GM12891 (cell line): ENCODE results near the gene KIF26A.

Source experiments
- DNase-seq: peaks from one replicate; pipeline ENCODE4 v3.0.0; 2011; ENCODE audit warnings: low spot score; ENCODE audit not compliant: insufficient read length
- FAIRE-seq: peaks from 2 replicates; lab custom pipeline; 2011; peaks lifted over from hg19 to GRCh38; lab: Jason Lieb, UNC
- PAX5 ChIP-seq: IDR thresholded peaks from 2 replicates; pipeline ENCODE4 v1.6.1; 2011; ENCODE audit warnings: low read length, moderate library complexity, mild to moderate bottlenecking; ENCODE audit not compliant: insufficient read depth, severe bottlenecking
- POLR2A ChIP-seq: IDR thresholded peaks from 2 replicates; pipeline ENCODE4 v1.6.1; 2011; ENCODE audit warnings: low read depth, low read length, control low read depth
- POLR2AphosphoS5 ChIP-seq: IDR thresholded peaks from 2 replicates; pipeline ENCODE4 v1.6.1; 2011; ENCODE audit warnings: low read depth, low read length, control low read depth
- POU2F2 ChIP-seq: IDR thresholded peaks from 2 replicates; pipeline ENCODE4 v1.6.1; 2011; ENCODE audit warnings: low read depth, mild to moderate bottlenecking, control low read depth, low read length, moderate library complexity
- SPI1 ChIP-seq: IDR thresholded peaks from 2 replicates; pipeline ENCODE4 v1.6.1; 2011; ENCODE audit warnings: low read depth, low read length, control low read depth
- TAF1 ChIP-seq: IDR thresholded peaks from 2 replicates; pipeline ENCODE4 v1.6.1; 2011; ENCODE audit warnings: low read depth, low read length, control low read depth

KIF26A gene

DNA sequence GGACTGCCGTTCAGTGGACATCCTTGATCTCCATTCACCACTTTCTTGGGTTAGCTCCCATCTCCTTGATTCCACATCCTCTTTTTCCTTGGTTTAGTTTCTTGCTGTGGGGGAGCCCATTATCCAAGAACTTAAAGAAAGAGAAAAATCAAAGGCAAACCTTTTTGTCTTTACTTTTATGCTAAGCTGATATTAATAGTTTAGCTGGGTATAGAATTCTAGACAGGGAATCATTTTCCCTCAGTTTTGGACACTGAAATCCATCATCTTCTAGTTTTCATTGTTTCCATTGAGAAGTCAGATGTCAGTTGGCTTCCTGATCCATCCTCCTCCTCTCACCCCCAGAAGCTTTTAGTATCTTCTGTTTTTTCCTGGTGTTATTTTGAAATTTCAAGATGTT is 8.8 kb upstream of the KIF26A start:
- FAIRE-seq (no peak), DNase-seq (no peak)
- TF ChIP-seq SPI1, result no peak
- no peak for TF ChIP-seq PAX5
- TF ChIP-seq POLR2AphosphoS5, result no peak
- no peak for TF ChIP-seq POLR2A
- no peak for TF ChIP-seq TAF1
- no peak for TF ChIP-seq POU2F2

DNA sequence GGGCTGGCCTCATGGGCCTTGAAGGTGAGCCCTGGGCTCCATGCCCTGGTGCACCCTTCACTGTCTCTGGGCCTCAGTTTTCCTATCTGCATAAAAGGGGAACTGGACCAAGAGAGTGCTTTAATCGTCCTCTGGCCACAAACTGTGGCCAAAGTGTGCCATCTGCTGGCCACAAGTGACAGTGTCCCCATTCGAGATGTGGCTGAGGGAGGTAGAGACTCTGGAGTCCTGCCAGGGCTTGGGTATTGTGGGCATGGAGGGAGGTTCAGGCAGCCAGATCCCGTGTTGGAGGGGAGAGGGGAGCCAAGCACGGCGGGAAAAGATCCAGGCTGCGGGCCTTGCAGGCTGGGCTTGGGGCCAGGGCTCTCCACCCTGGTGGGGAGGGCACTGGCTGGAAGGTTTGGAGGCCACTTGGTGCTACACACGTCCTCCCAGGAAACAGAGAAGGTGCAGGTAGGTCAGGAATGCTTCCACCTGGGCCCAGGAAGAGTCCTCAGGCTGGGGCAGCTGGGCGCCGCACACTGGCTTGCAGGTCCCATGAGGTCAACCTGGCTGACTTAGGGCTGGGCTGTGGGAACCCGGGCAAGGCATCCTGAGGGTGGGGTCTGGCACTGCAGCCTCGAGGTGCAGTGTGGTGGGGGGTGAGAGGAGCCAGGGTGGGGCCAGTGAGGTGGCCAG is 7.3 kb upstream of the KIF26A start:
- DNase-seq (no peak), FAIRE-seq (peak; percentile 66)
- TF ChIP-seq PAX5 (no peak), POU2F2 (no peak), POLR2AphosphoS5 (no peak), TAF1 (no peak), SPI1 (peak; percentile 79), POLR2A (no peak)

DNA sequence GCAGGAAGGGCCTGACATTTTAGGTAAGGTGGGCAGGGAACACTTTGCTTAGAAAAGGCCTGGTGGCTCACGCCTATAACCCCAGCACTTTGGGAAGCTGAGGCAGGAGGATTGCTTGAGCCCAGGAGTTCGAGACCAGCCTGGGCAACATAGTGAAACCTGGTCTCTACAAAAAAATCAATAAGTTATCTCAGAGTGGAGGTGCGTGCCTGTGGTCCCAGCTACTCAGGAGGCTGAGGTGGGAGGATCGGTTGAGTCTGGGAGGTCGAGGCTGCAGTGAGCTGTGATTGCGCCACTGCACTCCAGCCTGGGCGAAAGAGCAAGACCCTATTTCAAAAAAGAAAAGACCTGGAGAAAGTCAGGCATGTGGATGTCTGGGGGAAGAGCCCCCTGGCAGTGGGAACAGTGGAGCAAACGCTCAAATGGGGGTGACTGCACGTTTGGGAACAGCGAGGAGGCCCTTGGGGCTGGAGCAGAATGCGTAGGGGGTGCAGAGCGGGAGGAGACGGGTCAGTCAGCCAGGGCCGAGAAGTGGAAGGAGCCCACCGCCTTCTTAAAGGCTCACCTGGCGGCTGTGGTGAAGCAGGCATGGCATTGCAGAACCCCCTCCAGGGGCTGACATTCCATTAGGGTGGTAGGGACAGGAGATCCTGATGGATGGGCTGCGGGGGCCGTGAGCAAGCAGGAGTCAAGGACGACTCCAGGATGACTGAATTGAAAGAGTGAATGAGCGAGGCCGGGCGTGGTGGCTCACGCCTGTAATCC is 6.2 kb upstream of the KIF26A start:
- FAIRE-seq (no peak), DNase-seq (no peak)
- TF ChIP-seq SPI1, result no peak
- TF ChIP-seq POU2F2, result no peak
- TF ChIP-seq POLR2A, result no peak
- no peak for TF ChIP-seq POLR2AphosphoS5
- TF ChIP-seq TAF1, result no peak
- no peak for TF ChIP-seq PAX5

DNA sequence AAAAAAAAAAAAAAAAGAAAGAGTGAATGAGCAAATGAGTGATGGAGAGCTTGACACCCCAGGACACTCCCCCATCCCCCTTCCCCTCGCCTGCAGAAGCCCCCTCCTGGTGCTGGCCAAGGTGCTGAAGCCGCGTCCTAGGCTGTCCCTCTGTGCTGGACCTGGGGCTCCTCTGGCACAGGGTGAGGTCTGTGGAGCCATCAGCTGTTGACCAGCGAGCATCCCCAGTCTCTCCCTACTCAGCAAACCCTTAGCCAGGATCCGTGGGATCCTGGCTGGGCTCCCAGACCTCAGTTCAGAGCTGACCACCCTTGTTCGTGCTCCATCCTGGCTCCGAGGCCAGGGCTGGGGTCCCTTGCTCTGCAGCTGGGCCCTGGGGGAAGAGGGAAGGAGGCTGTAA is 5.4 kb upstream of the KIF26A start:
- TF ChIP-seq POLR2AphosphoS5 (no peak), POU2F2 (no peak)
- no peak for DNase-seq
- FAIRE-seq, result no peak

DNA sequence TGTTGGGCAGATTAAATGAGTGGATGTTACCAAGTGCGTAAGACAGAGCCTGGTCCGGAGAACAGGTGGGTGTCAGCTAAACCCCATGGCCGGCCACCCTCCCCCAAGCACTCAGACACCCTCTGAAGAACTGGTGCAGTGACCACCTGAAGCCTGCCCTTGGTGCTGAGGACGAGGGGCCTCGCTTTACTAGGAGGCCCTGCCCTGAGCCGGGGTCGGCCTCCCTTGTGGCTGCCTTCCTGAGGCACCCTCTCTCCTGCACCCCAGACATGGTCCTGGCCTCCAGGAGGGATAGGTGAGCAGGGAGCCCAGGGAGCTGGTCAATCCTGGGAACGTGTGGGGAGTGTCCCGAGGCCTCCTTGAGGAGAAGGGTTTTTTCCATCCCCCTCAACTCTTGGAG is 4.9 kb upstream of the KIF26A start:
- TF ChIP-seq POU2F2, result no peak
- no peak for TF ChIP-seq PAX5
- no peak for TF ChIP-seq SPI1
- TF ChIP-seq POLR2A, result no peak
- no peak for TF ChIP-seq POLR2AphosphoS5
- no peak for TF ChIP-seq TAF1
- DNase-seq (no peak), FAIRE-seq (no peak)

DNA sequence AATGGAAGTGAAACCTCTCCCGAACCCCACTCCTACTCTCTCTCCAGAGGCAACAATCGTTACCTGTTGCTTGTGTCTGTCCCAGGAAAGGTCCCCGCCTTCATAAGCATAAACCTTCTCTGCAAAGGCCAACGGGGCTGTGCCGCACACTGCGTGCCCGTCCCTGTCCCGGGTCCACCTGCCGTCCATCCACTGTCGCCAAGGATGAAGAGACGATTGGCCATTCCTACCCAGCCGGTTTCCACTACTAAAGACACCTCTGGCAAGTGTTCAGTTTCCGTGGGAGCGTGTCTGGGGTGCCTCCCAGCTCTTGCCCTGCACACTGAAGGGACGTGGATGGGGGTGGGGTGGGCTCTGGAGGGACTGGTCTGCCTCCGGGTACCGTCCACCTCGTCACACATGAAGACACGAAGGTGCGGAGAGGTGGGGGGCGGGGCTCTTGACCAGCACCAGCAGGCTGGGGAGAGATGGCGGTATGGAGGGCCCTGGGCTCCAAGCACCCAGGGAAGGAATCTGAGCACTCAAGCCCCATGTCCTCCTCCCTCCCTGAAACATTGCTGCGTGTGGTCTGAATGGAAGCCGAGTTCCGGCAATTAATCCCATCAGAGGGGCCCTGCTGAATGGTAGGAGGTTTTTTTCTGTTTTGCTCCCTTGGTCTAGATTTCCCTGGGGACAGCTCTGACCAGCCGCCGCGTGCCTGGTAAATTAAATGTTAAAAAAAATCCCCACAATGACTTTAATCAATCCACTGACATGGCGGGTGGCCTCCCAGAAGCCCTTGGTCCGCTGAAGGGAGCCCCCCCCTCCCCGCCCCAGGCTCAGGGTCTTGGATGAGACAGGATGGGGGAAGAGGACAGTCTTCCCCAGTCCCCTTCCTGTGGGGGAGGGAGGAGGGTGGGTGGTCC is 4.1 kb upstream of the KIF26A start:
- DNase-seq (no peak), FAIRE-seq (no peak)
- TF ChIP-seq TAF1, result no peak
- TF ChIP-seq PAX5, result no peak
- no peak for TF ChIP-seq POU2F2
- TF ChIP-seq POLR2AphosphoS5, result no peak
- no peak for TF ChIP-seq SPI1
- no peak for TF ChIP-seq POLR2A

DNA sequence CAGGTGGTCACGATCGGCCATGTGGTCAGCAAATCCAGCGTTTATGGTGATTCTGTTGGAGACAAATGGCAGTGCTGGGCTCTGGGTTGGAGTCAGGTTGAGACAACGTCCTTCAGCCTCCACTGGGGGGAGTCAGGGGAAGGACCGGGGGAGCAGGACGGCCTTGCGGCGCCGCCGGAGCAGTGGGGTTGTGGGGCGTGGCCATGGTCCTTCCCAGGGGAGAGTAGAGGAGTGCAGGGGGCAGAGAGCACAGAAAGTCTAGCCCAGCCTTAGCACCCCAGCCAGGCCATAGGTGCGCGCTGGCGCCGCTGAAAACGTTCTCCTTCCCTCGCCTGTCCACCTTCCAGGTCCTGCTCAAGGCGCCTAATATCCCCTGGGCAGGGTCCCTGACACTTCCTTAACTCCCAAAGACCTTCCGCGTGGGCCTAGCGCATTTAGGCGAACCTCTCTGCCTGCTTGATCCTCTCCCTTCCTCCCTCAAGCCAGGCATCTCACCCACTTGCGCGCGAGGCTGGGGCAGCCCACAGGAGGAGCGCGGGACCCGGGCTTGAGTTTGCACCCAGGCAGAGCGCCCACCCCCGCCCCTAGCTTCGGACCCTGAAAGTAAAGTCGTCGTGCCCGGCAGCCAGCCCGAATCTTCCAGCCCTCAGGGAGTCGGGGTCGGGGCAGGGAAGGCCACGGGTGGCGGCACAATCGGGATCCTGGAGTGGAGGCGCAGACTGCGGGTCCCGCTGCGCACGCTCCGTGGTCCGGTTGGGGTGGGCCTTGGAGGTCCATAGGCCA is 3.1 kb upstream of the KIF26A start:
- no peak for DNase-seq
- no peak for FAIRE-seq
- TF ChIP-seq TAF1, result no peak
- no peak for TF ChIP-seq PAX5
- TF ChIP-seq SPI1, result no peak
- TF ChIP-seq POLR2AphosphoS5, result no peak
- TF ChIP-seq POLR2A, result no peak
- no peak for TF ChIP-seq POU2F2

DNA sequence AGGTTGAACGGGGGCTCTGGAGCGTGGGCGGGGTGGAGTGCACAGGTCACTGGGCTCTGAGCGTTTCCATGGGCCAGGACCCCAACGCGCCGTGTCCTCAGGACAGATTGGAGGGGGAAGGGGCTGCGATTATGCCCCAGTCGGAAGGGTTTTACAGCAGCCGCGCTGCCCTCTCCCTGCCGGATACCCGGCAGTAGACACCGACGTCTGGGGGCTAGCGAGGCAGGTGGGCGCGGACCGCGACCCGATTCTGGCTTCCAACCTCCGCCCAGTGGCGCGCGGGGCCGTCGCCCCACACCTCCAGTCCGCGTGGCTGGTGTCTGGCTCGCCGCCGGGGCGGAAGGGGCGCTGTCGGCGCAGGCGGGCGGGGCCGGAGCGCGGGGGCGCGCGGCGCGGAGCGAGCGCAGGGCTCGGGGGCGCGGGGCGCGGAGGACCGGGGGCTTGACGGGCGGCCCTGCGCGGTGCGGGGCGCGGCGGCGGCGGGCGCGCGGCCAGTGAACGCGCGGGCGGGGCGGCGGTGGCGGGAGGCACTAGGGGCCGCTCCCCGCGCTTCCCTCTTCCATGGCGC is 2.4 kb upstream of the KIF26A start:
- TF ChIP-seq POU2F2, result no peak
- no peak for TF ChIP-seq POLR2AphosphoS5
- TF ChIP-seq SPI1, result no peak
- TF ChIP-seq POLR2A, result no peak
- no peak for TF ChIP-seq TAF1
- FAIRE-seq, result no peak
- DNase-seq, result no peak
